ENCODE measurements around the gene ELMO1.

The ELMO1 gene

DNA sequence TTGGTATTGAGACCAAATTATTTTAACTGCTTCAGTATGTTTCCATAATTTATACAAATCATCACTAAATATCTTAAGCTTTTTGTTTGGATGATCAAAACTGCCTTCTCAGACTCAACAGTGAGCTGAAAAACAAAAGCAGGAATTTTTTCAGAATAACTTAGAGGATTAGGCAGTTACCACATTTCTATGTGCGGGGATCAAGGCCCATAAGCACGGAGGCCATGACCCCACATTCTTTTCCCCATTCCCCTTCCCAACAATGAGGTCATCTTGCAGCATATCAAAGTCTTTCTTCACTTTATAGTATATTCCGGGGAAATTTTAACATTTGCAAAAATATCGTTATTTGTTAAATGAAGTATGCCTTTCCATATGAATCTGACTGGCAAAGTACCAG lies 125.8 kb downstream of the ELMO1 start:
- TF ChIP-seq, protein P1, sequence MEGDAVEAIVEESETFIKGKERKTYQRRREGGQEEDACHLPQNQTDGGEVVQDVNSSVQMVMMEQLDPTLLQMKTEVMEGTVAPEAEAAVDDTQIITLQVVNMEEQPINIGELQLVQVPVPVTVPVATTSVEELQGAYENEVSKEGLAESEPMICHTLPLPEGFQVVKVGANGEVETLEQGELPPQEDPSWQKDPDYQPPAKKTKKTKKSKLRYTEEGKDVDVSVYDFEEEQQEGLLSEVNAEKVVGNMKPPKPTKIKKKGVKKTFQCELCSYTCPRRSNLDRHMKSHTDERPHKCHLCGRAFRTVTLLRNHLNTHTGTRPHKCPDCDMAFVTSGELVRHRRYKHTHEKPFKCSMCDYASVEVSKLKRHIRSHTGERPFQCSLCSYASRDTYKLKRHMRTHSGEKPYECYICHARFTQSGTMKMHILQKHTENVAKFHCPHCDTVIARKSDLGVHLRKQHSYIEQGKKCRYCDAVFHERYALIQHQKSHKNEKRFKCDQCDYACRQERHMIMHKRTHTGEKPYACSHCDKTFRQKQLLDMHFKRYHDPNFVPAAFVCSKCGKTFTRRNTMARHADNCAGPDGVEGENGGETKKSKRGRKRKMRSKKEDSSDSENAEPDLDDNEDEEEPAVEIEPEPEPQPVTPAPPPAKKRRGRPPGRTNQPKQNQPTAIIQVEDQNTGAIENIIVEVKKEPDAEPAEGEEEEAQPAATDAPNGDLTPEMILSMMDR (conservative IDR thresholded peaks at IDR 0.05; ENCODE audit: low read length) = no peak
- no peak for DNase-seq (ENCODE audit: low read depth)

DNA sequence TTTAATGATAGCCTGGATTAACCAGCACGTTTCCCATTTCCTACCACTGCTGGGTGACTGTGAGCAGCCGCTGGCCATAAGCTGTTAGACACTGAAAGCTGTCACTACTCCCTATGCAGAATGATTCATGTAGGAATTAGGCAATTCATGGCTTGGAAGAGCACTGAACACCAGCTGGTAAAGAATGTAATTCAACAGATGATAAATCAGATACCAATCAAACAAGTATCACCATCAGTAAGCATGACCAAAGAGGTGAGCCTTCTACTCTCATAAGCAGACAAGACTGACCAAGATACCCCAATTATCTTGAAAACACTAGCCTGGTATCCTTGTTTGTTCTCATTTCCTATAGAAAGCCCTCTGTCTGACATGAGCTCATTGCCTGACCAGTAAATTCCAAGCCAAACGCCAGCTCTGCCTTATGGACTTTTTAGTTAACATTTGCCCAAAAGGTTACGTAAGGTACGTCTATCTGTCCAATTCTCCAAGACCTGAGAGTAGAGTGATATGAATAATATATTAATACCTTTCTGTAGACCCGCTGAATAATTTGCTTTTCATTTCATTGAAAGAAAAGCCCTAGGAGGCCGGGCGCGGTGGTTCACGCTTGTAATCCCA lies 127.7 kb downstream of the ELMO1 start:
- TF ChIP-seq, protein P1 (conservative IDR thresholded peaks at IDR 0.05; ENCODE audit: low read length) = no peak
- DNase-seq (ENCODE audit: low read depth) = no peak
- H3K4me3 ChIP-seq (ENCODE audit: low read length) = no peak overlapping the region

More for the DNA sequence above, 125.8 kb downstream of the ELMO1 start:
- no peak overlapping the region for H3K4me3 ChIP-seq (ENCODE audit: low read length)

DNA sequence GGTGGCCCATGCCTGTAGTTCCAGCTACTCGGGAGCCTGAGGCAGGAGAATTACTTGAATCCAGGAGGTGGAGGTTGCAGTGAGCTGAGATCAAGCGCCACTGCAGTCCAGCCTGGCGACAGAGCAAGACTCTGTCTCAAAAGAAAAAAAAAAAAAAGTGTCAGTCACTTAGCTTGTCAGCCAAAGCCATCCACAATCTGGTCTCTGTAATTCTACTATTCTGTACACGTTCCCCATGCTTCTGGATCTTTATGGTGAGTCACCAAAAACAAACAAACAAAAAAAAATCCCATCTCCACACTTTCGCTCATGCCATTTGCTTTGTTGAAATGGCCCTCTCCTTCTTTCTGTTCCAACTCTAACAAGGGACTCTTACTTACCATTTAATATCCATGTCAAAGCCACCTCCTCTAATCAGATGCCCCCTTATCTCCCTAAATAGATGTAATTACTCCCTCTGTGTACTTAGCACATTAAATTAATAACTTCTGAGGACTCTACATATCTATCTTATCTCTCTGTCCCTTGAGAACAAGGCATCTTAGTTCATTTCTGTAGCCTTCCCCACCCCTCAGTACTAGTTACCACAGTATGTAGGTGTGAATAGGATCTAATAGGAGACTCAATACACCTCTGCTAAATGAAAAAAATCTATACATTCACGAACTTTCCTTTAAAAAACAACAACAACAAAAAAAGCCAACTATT lies 128.4 kb downstream of the ELMO1 start:
- no peak overlapping the region for H3K4me3 ChIP-seq (ENCODE audit: low read length)
- TF ChIP-seq, protein P1 (conservative IDR thresholded peaks at IDR 0.05; ENCODE audit: low read length) = no peak
- no peak for DNase-seq (ENCODE audit: low read depth)

DNA sequence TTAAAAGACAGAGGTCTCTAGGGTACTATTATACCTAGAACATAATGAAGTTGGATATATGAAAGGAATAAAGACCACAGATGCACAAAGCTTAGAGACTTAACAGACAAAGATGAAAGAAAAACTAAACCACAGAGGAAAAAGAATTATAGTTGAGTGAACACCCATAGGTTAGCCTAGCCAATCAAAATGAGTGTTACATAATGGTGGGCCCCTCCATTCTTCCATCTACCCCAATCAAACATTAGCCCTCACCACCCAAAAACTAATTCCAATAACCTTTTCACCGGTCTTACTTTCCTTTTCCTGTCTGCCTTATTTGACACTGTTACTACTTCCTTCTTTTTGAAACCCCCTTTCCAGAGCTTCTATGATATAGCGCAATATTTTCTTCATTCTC lies 130.1 kb downstream of the ELMO1 start:
- H3K4me3 ChIP-seq (ENCODE audit: low read length) = no peak overlapping the region
- TF ChIP-seq, protein P1 (conservative IDR thresholded peaks at IDR 0.05; ENCODE audit: low read length) = no peak
- DNase-seq (ENCODE audit: low read depth) = no peak

DNA sequence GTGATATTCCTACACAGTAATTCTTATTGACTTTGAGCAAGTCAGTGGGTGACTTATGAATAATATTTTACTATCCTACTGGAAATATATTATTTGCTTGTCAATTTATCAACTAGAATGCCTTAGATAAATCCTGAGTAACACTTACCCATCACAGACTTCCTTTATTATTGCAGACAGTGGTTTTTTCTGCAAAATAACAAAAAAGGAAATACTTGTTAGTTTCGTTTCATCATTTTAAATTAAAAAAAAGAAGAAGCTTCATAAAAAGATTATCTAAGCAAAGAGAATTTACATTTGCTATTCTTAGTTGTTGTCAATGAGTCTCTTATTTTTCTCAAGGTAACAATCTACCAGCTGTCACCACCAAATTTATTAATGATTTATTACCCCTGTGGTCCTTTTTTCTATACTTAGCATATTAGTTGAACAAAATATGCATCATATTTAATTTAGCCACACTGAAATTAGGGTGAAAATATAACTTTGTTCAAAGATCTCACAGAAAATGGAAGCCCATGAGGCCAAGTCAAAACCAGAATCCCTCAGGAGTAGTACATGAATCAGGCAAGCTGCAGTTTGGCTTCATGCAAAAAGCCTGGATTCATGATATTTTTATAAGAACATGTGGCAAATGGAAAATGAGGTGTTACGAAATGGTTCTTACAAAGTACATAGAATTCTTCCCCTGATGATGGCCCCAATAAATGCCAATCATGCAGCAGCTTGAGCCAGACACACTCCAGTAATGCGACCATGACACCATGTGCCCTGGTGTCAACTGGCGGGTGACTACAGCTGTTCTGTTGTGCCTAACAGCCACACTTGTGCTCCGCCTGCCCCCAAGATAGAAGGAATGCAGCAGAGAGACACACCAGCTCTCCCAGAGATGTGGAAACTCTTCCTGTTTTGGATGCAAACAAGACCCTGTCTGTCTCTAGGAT lies 132.6 kb downstream of the ELMO1 start:
- TF ChIP-seq, protein P1 (conservative IDR thresholded peaks at IDR 0.05; ENCODE audit: low read length) = no peak
- no peak overlapping the region for H3K4me3 ChIP-seq (ENCODE audit: low read length)
- no peak for DNase-seq (ENCODE audit: low read depth)

DNA sequence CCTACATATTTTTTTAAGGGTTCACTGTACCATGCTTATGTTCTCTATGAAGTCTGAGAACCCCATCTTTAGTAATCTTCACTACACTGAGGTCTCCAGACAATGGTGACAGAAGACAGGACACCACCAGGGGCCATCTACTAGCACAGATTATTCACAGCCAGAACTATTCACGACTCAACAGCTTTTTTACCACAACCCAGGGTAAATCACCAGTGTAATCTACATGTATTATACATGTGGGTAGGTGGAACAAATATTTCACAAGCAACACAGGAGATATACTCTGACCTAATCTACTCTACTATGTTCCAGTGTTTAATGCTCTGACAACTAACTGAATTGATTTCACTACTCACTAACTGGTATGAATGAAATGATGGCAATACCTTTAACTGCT lies 136.1 kb downstream of the ELMO1 start:
- DNase-seq (ENCODE audit: low read depth) = no peak
- H3K4me3 ChIP-seq (ENCODE audit: low read length) = no peak overlapping the region

More for the DNA sequence above, 136.1 kb downstream of the ELMO1 start:
- TF ChIP-seq, protein P1 (conservative IDR thresholded peaks at IDR 0.05; ENCODE audit: low read length) = no peak

Data from AG10803 (cell line).